H9 (cell line): ENCODE data around the gene DIS3. TPM values are rescaled to one million over a fixed set of nuclear protein-coding genes. Genes with fewer than 3 reads are reported as not detected.

ENCODE experiments used
- DNase-seq: peaks from one replicate; pipeline ENCODE4 v3.0.0-alpha.2; 2017
- H2AFZ ChIP-seq: one replicate; pipeline ENCODE4 v1.6.1; 2013; ENCODE audit warnings: mild to moderate bottlenecking, low read length, control low read depth, moderate library complexity
- H2AK5ac ChIP-seq: 2 replicates; pipeline ENCODE4 v1.6.1; 2013; ENCODE audit warnings: low read length, control low read depth, mixed read lengths; ENCODE audit not compliant: insufficient read length
- H2BK120ac ChIP-seq: one replicate; pipeline ENCODE4 v1.6.1; 2013; ENCODE audit warnings: low read depth, mild to moderate bottlenecking, low read length, control low read depth, inconsistent platforms; ENCODE audit not compliant: poor library complexity, severe bottlenecking
- H2BK12ac ChIP-seq: 2 replicates; pipeline ENCODE4 v1.6.1; 2013; ENCODE audit warnings: low read length, control low read depth, mixed read lengths, low read depth; ENCODE audit not compliant: insufficient read length
- H2BK15ac ChIP-seq: 2 replicates; pipeline ENCODE4 v1.6.1; 2013; ENCODE audit warnings: low read depth, low read length, control low read depth
- H2BK20ac ChIP-seq: one replicate; pipeline ENCODE4 v1.6.1; 2013; ENCODE audit warnings: low read depth, mild to moderate bottlenecking, low read length, control low read depth, inconsistent platforms; ENCODE audit not compliant: poor library complexity, severe bottlenecking
- H2BK5ac ChIP-seq: 2 replicates; pipeline ENCODE4 v1.6.1; 2013; ENCODE audit warnings: low read length, control low read depth, mixed read lengths; ENCODE audit not compliant: insufficient read length
- H3K14ac ChIP-seq: 2 replicates; pipeline ENCODE4 v1.6.1; 2013; ENCODE audit warnings: low read length, control low read depth; ENCODE audit not compliant: insufficient read depth
- H3K18ac ChIP-seq: 2 replicates; pipeline ENCODE4 v1.6.1; 2013; ENCODE audit warnings: low read depth, mild to moderate bottlenecking, mixed read lengths, low read length, control low read depth; ENCODE audit not compliant: insufficient read length
- H3K23ac ChIP-seq: 2 replicates; pipeline ENCODE4 v1.6.1; 2013; ENCODE audit warnings: low read length, control low read depth, mixed read lengths, low read depth; ENCODE audit not compliant: insufficient read length
- H3K23me2 ChIP-seq: 2 replicates; pipeline ENCODE4 v1.6.1; 2013; ENCODE audit warnings: low read depth, mild to moderate bottlenecking, mixed read lengths, low read length, control low read depth; ENCODE audit not compliant: insufficient read length, poor library complexity, severe bottlenecking
- H3K27ac ChIP-seq: 2 replicates; pipeline ENCODE4 v1.5.1; 2013; ENCODE audit warnings: low read length, control low read depth, mixed read lengths, low read depth; ENCODE audit not compliant: insufficient read length
- H3K27me3 ChIP-seq: 2 replicates; pipeline ENCODE4 v1.6.1; 2013; ENCODE audit warnings: low read length, control low read depth, inconsistent platforms; ENCODE audit not compliant: insufficient read depth
- H3K4ac ChIP-seq: 2 replicates; pipeline ENCODE4 v1.6.1; 2013; ENCODE audit warnings: low read depth, mild to moderate bottlenecking, control low read depth, inconsistent platforms, low read length, moderate library complexity
- H3K4me1 ChIP-seq: 2 replicates; pipeline ENCODE4 v1.6.1; 2013; ENCODE audit warnings: low read length, control low read depth, inconsistent platforms; ENCODE audit not compliant: insufficient read depth
- H3K4me2 ChIP-seq: 2 replicates; pipeline ENCODE4 v1.6.1; 2013; ENCODE audit warnings: low read length, control low read depth, mixed read lengths; ENCODE audit not compliant: insufficient read length, insufficient read depth
- H3K56ac ChIP-seq: 2 replicates; pipeline ENCODE4 v1.6.1; 2013; ENCODE audit warnings: low read depth, mild to moderate bottlenecking, mixed read lengths, low read length, control low read depth; ENCODE audit not compliant: insufficient read length
- H3K79me1 ChIP-seq: 2 replicates; pipeline ENCODE4 v1.6.1; 2013; ENCODE audit warnings: low read depth, mild to moderate bottlenecking, moderate library complexity, low read length, control low read depth, inconsistent platforms; ENCODE audit not compliant: insufficient read depth, poor library complexity, severe bottlenecking
- H3K79me2 ChIP-seq: 2 replicates; pipeline ENCODE4 v1.6.1; 2013; ENCODE audit warnings: low read length, control low read depth, inconsistent platforms; ENCODE audit not compliant: insufficient read depth
- H3K9ac ChIP-seq: 2 replicates; pipeline ENCODE4 v1.6.1; 2013; ENCODE audit warnings: low read length, control low read depth, mixed read lengths; ENCODE audit not compliant: insufficient read length; ENCODE audit errors: extremely low read depth
- H3K9me3 ChIP-seq: one replicate; pipeline ENCODE4 v1.6.1; 2013; ENCODE audit warnings: low read depth, low read length, inconsistent platforms; ENCODE audit not compliant: control insufficient read depth
- H3T11ph ChIP-seq: one replicate; pipeline ENCODE4 v1.6.1; 2013; ENCODE audit warnings: mild to moderate bottlenecking, low read length, control low read depth, inconsistent platforms
- H4K20me1 ChIP-seq: one replicate; pipeline ENCODE4 v1.6.1; 2013; ENCODE audit not compliant: control insufficient read depth, insufficient read length, insufficient read depth
- H4K5ac ChIP-seq: 2 replicates; pipeline ENCODE4 v1.6.1; 2013; ENCODE audit warnings: low read depth, mild to moderate bottlenecking, mixed read lengths, low read length, control low read depth; ENCODE audit not compliant: insufficient read length
- H4K8ac ChIP-seq: replicated peaks from 2 replicates; pipeline ENCODE4 v1.6.1; 2013; ENCODE audit warnings: low read length, control low read depth, mixed read lengths, low read depth; ENCODE audit not compliant: insufficient read length
- H4K91ac ChIP-seq: 2 replicates; pipeline ENCODE4 v1.6.1; 2013; ENCODE audit warnings: low read depth, mild to moderate bottlenecking, moderate library complexity, mixed read lengths, low read length, control low read depth; ENCODE audit not compliant: insufficient read length
- H3K27ac Mint-ChIP-seq, 3 experiments: 2 replicates in 2 of 3; 3 replicates in 1 of 3; pipeline ENCODE4 v1.8.0; 2020 to 2021; ENCODE audit warnings: mixed read lengths in 3 of 3, mild to moderate bottlenecking in 1 of 3, moderate library complexity in 1 of 3
- H3K27me3 Mint-ChIP-seq: 2 replicates; pipeline ENCODE4 v1.8.0; 2021; ENCODE audit warnings: low read depth, mild to moderate bottlenecking, moderate library complexity, mixed read lengths
- H3K36me3 Mint-ChIP-seq, 3 experiments: 2 replicates in 2 of 3; 3 replicates in 1 of 3; pipeline ENCODE4 v1.8.0; 2020 to 2021; ENCODE audit warnings: low read depth in 3 of 3, mixed read lengths in 3 of 3; ENCODE audit not compliant: insufficient read depth in 1 of 3
- H3K4me1 Mint-ChIP-seq, 2 experiments: 2 replicates each; pipeline ENCODE4 v1.8.0; 2020; ENCODE audit warnings: mixed read lengths in 2 of 2
- H3K4me3 Mint-ChIP-seq, 2 experiments: 2 replicates in 1 of 2; 3 replicates in 1 of 2; pipeline ENCODE4 v1.8.0; 2020 to 2021; ENCODE audit warnings: mild to moderate bottlenecking in 2 of 2, mixed read lengths in 2 of 2, moderate library complexity in 1 of 2
- H3K9me3 Mint-ChIP-seq, 2 experiments: 2 replicates in 1 of 2; 3 replicates in 1 of 2; pipeline ENCODE4 v1.8.0; 2020; ENCODE audit warnings: mild to moderate bottlenecking in 2 of 2, mixed read lengths in 2 of 2, moderate library complexity in 1 of 2
- WGBS: extraction: QIAGEN DNeasy Blood & Tissue Kit; methylation state at CpG from one replicate; pipeline ENCODE4 v1.1.7; 2013; ENCODE audit warnings: missing lambda C conversion rate, low lambda C conversion rate, mixed read lengths; ENCODE audit not compliant: insufficient read length; ENCODE audit errors: extremely low coverage; 5-methylcytosine and 5-hydroxymethylcytosine counted together
- total RNA-seq: library from RNA; stranded (reverse); gene quantifications from 2 replicates; pipeline ENCODE4 v1.2.1, GENCODE V29; 2021
- TF ChIP-seq, protein P1 (sequence below): fragments of 200-600 bp; sonication (generic); conservative IDR thresholded peaks from 3 replicates; pipeline ENCODE4 v1.8.0; 2021; ENCODE audit warnings: antibody characterized with exemption, mild to moderate bottlenecking

The DIS3 gene
- total RNA-seq, 1 experiment from 2014 or later: 47.3 TPM

DNA sequence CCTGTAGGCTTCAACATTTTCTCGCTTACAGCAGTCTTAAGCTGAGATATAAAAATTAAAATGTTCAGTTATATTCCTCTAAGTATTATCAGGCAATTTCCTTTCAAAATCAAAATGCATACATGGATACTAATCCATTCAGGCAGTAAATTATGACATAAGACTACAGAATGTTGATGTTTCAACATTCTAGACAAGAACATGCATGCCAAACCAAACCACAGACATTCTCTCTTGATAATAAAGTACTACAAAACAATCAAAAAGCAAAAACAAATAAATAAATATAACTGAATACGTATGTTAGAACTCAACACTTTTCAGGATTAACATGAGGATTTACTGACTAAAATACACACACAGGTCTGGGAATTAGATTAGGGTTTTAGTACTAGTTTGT, 7.7 kb downstream of the DIS3 start:
- H3K27me3 Mint-ChIP-seq: no peaks in the 10 kb centered on the region
- Histone ChIP-seq H3K4me1 (no peaks in the 10 kb centered on the region), H3K9ac (no peak overlapping the region), H3K23me2 (no peaks in the 10 kb centered on the region), H2BK5ac (no peak overlapping the region), H2BK120ac (no peak overlapping the region), H3K27me3 (no peaks in the 10 kb centered on the region), H2AFZ (no peak overlapping the region), H3K9me3 (no peaks in the 10 kb centered on the region), H2BK12ac (no peak overlapping the region), H3K56ac (no peak overlapping the region), H3T11ph (no peak overlapping the region), H4K91ac (no peak overlapping the region), H4K8ac (no peak overlapping the region), H3K27ac (no peak overlapping the region), H3K14ac (no peak overlapping the region), H2BK15ac (no peak overlapping the region), H3K4me2 (no peak overlapping the region), H3K23ac (no peak overlapping the region), H4K20me1 (no peaks in the 10 kb centered on the region), H2BK20ac (no peak overlapping the region), H3K18ac (no peak overlapping the region), H4K5ac (no peak overlapping the region), H3K4ac (no peak overlapping the region), H2AK5ac (no peak overlapping the region), H3K79me2 (no peaks in the 10 kb centered on the region), H3K79me1 (no peaks in the 10 kb centered on the region)
- no peaks in the 10 kb centered on the region for H3K9me3 Mint-ChIP-seq
- peaks cover 22 to 81% (median 77%) of the 10 kb centered on the region in 3 experiments; a peak in 6 of 7 replicates for H3K36me3 Mint-ChIP-seq
- TF ChIP-seq, protein P1, sequence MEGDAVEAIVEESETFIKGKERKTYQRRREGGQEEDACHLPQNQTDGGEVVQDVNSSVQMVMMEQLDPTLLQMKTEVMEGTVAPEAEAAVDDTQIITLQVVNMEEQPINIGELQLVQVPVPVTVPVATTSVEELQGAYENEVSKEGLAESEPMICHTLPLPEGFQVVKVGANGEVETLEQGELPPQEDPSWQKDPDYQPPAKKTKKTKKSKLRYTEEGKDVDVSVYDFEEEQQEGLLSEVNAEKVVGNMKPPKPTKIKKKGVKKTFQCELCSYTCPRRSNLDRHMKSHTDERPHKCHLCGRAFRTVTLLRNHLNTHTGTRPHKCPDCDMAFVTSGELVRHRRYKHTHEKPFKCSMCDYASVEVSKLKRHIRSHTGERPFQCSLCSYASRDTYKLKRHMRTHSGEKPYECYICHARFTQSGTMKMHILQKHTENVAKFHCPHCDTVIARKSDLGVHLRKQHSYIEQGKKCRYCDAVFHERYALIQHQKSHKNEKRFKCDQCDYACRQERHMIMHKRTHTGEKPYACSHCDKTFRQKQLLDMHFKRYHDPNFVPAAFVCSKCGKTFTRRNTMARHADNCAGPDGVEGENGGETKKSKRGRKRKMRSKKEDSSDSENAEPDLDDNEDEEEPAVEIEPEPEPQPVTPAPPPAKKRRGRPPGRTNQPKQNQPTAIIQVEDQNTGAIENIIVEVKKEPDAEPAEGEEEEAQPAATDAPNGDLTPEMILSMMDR: no peak
- no peak for DNase-seq
- no peaks in the 10 kb centered on the region for H3K4me1 Mint-ChIP-seq
- no peak overlapping the region for H3K4me3 Mint-ChIP-seq
- no CpG with 5 or more reads among the region's 2 CpGs for WGBS
- H3K27ac Mint-ChIP-seq: no peak overlapping the region
